Mesenteric fat pad (tissue), 1 donor: Measurements from ENCODE around the gene SNAI3. TPM values are rescaled to one million over a fixed set of nuclear protein-coding genes. Genes with fewer than 3 reads are reported as not detected.

ENCODE experiments used
- DNase-seq: peaks from one replicate; pipeline ENCODE4 v3.0.0-alpha.2; 2020; ENCODE audit warnings: low spot score
- long read RNA-seq: library from polyadenylated mRNA; unstranded; transcript quantifications from one replicate; pipeline ENCODE4 v2.0.0, GENCODE V29; 2020
- total RNA-seq: library from RNA; stranded (reverse); fragmentation: NEBNext Ultra II Directional; extraction: Animal tissue kit (Norgen Biotek cat#: 25700); gene quantifications from one replicate; pipeline ENCODE4 v1.2.1, GENCODE V29; 2021
- donor health status: DM: yes; HTN: yes; CAD: no.

SNAI3 gene
- 1.2 TPM for total RNA-seq
- long read RNA-seq, partial matches to known transcripts: 1 of 18 reads
- long read RNA-seq, other reads (novel, unspliced or antisense): 17 of 18 reads

DNA sequence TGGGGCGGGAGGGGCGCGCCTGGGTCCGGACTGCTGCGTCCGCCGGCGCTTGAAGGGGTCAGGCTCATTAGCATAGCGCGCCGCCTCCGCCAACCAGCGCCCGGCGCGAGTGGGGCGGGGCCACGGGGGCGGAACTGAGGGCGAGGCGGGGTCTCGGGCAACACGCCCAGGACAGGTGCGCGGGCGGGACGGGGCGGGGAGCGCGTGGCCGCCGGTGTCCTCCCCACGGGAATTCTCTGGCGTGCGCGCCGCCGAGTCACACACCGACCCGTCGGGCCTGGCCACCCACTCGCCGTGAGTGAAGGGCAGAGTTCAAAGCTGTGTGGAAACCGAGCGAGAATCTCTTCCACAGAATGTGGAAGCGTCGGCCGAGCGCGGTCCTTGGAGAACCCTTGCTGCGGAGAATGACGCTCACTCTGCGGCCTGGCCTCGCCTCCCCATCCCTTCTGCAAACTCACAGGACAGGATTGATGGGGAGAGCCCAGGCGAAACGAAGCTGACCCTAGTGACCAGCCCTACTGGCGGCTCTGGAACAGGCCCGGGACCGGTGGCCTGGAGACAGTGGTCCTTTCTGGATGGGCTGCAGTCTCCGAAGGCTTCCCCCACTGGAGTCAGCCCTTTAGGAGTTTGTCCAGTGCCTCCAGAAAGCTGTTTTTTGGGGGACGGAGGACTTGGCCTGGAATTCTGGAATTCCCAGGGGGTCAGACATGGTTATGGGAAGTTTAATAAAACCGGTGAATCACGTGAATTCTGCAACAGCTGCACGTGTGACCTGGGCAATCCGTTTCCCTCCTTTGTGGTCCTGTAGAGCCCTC is at the start of gene SNAI3:
TSS of gene SNAI3 (minus strand) at position 69 of the 815 bp plus-strand sequence. CDS start 101 bp downstream, outside the sequence.
- peak; percentile 96 for DNase-seq

DNA sequence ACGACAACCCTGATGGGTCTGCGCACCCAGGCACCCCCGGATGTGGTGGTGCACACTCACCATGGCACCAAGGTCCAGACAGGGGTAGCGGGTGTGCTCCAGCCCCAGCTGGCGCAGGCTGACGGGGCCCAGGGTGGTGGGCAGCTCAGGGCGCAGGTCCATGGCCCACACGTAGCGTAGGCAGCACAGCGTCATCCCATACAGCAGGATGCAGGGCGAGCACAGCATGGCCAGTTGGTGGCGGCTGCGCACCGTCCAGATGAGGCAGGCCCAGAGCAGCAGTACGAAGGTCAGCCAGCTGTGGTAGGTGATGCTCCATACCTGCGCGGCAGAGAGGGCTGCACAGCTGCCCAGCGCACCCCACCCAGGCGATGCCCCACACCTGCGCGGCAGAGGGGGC is 49.8 kb upstream of the SNAI3 start:
- DNase-seq: no peak

- DNase-seq: no peak
Measured at GRCh38 chr16:88735616-88736015, 49.3 kb upstream of the SNAI3 start.

- no peak for DNase-seq
Measured at GRCh38 chr16:88735121-88735520, 48.8 kb upstream of the SNAI3 start.

DNA sequence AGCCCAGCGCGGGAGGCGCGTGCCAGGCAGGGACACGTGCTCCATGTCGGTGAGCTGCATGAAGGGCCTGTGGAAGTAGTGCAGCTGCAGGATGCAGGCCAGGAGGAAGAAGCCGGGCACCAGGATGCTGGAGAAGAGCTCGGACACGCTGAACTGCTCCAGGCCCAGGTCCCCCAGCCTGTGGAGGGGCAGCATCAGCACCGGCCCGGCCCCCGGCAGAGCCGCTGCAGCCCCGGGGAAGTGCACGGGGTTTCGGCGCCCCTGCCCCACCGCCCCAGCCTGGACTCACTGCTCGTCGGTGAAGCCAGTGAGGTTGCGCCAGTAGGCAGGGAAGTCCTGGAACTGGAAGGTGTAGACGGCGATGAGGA is 48.0 kb upstream of the SNAI3 start:
- no peak for DNase-seq

DNA sequence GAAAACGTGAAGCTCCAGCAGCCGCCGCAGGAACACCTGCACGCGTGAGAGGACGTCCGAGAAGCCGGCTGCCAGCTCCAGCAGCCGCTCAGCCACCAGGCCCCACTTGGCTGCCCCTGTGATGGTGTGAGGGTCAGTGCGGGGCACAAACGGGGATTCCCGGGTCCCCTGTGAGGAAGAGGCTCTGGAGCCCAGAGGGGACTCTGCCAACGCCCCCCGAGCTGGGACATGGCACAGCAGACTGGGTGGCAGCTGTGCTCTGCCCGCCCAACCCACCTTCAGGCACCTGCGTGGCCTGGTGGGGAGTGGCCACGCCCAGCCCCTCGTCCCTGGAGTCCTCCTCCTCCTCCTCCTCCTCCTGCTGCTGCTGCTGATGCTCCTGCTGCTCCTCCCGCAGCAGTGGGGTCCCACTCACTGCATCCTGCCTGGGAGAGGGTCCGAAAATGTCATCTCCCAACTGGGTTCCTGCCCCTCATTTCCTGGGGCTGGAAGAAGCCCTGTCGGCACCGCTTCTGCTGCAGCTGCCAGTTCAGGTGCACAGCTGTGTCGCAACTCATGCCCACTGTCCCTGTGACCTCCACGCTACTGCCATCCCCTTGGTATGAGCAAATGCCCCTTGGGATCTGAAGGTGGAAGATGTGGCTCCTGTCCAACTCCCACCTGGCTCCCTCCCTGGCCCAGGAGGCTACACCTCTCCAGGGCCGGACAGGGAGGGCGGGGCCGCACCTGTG is 47.5 kb upstream of the SNAI3 start:
- no peak for DNase-seq

- DNase-seq: no peak
Measured at GRCh38 chr16:88732961-88733294, 46.6 kb upstream of the SNAI3 start.

- no peak for DNase-seq
Measured at GRCh38 chr16:88732172-88732960, 46.1 kb upstream of the SNAI3 start.

GRCh38 chr16:88731699-88732098 is 45.4 kb upstream of the SNAI3 start:
- DNase-seq: no peak

- DNase-seq: no peak
Measured at GRCh38 chr16:88730632-88731607, 44.6 kb upstream of the SNAI3 start.

DNA sequence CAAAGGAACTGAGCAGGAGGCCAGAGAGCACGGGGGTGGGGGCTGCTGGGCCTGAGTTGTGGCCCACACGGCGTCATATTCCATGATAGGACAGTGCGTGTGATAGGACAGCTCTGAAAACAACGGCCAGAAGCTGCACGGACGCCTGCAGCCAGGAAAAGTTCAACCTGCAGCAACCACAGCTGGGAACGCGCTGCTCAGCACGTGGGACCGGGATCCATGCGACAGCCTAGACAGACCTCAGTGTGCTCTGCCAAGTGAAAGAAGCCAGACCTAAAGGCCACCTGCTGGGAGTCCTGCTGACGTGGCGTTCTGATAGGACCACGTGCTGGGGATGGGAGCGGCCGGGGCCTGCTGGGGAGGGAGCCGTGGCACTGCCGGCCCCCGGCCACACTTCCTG is 41.6 kb upstream of the SNAI3 start:
- DNase-seq: no peak

DNA sequence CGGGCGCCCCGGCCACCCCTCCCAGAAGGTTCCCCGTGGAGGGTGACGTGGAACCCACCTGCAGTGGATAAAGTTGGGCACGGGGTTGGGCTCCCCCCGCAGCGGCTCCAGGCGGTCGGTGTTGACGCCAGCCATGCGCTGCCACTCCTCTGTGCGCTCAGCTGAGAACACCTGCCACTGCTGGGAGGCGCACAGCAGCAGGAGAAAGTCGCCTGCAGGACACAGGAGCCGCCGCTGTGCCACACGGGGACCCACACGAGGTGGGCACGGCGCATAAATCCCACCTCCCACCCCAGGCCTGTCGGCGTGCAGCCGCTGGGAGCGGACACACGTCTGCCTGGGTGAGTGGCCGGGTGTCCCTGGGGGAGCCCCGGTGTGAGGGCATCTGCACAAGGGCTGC is 40.7 kb upstream of the SNAI3 start:
- no peak for DNase-seq

GRCh38 chr16:88726408-88726749 is 40.1 kb upstream of the SNAI3 start:
- no peak for DNase-seq

DNA sequence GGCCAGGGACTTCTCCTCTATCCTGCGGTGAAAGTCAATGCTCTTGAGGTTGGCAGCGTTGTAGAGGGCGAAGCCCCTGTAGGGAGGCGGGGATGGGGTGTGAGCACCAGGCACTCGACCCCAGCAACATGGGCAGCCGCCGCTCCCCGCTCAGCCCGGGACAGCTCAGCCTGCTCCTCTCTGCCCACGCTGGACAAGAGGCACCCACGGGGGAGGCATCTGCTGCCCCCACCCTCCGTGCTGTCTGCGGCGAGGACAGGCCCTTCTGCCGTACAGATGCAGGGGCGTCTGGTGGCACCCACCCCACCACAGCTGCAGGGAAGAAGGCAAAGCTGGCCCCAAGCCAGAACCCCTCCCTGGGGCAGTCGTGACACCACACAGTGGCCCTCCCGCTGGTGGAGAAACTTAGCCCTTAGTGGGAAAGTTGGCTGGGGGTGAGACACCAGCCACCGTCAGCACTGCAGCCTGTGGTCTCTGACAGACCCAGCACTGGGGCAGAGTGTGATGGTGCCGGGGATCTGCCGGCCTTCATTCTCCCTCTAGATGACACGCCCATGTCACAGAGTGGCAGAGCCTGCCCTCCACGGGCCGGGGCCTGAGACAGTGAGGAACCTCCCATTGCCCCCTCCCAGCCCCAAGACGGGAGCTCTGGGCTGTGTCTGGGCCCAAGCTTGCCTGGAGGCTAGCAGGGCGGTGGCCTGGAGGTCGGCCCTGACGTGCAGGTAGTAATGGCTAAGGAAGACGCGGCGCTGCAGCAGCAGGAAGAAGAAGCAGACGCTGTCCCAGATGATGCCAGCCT is 39.5 kb upstream of the SNAI3 start:
- DNase-seq: no peak

DNA sequence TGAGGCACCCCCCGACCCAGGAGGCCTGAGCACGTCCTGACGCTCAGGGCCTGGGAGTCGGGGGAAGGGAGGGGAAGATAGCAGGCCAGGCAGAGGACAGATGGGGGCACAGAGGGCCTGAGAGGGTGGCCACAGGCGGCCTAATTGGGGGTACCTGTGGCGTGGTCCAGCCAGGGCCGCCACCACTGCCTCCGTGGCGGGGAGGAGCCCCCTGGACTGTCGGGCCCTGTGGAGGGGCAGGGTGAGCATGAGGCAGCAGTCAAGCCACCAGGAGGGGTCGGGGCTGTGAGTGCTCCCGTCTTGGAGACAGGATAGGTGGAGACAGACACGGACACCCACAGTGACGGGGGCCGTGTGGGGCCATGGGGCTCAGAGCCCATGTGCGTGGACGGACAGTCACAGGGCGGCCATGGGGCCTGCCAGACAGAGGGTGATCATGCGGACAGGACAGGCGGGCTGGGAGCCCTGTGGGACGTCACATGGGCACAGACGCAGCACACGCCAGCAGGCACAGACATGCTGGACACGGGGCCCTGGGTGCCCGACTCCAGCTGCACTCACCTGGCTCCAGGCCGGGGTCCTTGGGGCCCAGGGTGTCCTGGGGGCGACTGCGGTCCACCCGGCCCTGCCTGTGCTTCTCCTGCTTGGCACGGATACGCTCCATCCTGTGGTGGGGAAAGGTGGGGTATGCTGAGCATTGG is 38.7 kb upstream of the SNAI3 start:
- no peak for DNase-seq

DNA sequence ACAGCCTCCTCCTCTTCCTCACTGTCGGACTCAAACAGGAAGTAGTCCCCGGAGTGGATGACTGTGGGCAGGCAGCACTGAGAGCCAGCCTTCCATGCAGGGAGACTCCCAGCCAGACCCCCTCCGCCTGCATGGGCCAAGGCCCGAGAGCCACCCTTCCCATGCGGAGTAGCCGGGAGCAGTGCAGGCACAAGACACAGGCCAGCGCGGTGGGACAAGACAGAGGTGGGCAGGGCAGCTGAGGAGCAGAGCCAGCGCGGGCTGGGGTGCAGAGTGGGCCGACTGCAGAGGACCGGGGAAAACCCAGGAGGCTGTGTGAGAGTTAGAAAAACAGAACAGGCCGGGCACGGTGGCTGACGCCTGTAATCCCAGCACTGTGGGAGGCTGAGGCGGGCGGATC is 37.6 kb upstream of the SNAI3 start:
- DNase-seq: no peak

DNA sequence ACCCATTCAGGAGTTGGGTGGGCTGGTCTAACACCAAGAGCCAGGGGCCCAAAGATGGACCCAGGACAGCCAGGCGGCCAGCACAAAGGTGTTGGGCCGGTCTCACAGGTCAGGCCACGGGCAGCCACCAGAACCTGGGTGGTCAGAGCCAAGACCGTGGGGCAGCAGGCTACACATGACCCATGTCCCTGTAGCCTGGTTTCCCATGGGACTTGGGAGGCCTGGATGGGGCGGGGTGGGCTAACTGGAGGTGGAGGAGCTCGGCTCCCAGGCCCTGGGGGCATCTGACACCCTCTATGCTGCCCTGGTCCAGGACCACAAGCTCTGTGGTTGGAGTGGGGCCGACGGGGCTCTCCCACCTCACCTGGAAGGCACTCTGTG is 37.2 kb upstream of the SNAI3 start:
- DNase-seq: no peak

DNA sequence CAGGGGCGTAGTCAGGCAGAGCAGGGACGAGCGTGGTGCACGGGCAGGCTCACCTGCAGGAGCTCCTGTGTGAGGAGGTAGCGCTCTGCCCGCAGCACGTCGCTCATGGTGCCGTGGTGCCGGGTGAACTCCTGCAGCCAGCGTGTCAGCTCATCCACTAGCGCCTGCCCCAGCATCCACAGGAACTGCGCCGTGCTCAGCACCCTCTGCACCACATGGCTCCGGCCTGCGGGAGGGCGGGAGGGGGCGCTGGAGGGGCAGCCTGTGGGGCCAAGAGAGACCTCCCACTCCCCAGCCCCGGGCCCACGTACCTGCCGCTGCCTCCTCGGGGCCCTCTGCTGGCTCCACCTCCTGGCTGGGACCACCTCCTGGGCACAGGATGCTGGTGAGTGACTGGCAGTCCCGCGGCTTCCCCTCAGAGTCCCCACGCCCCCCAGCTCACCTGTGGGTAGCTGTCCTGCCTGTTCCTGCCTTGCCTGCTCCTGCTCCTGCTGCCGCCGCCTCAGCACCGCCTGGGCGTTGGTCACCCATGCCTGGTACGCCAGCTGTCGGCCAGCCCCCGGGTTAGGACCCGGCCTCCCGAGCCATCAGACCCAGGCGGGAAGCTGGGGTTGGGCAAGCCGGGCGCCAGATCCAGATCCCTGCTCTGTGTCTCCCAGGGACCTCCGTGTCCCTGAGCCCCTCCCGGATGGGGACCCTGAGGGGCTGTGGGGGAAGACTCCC is 36.6 kb upstream of the SNAI3 start:
- DNase-seq: no peak
